HG03378 (cell line): ENCODE data around the gene USP17L10.
"Not testable (repeated sequence)": the region's sequence is repeated elsewhere in the genome, so short reads cannot be mapped to it uniquely, and the experiment has no call there.

Source experiments
- ATAC-seq: cut with Tn5 transposase; IDR thresholded peaks from one replicate; pipeline ENCODE4 v1.9.1; 2021; ENCODE audit warnings: mild to moderate bottlenecking, moderate library complexity; ENCODE audit not compliant: unreplicated experiment

The USP17L10 gene

DNA sequence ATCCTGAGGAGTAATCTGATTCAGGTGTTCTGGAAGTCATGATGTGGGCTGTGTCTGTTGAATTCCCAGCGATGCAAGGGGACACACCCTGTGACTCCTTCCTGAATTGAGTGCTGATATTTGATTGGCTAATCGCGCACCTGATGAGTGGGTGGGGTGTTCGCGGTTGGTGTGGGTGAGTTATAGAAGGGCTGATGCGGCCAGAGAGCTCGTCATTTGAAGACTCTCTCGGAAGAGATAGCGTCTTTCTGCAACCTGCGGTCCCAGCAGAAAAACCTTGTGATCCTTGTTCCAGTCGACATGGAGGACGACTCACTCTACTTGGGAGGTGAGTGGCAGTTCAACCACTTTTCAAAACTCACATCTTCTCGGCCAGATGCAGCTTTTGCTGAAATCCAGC lies at the start of gene USP17L10:
USP17L10 (plus strand) TSS at position 301 of the 400 bp plus-strand sequence; CDS start at position 301, 0 bp downstream.
- not testable (repeated sequence) for ATAC-seq

DNA sequence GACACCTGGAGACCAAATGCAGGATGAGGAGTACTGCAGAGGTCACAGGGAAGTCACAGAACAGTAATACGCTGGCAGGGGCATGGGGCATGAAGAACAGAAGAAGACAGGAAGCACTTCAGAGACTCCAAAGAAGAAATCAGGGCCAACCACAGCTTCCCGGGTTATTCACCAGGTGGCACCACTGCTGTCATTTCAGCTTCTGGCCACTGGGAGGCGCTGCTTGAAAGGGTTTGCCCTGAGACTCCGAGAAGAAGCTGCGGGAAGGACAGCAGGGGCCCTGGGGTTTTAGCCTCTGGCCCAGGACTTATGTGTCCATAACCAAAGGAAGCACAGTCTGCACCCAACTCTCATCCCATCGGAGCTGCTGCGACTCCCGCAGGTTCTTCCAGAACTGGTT lies 44.5 kb upstream of the USP17L10 start:
- not testable (repeated sequence) for ATAC-seq

DNA sequence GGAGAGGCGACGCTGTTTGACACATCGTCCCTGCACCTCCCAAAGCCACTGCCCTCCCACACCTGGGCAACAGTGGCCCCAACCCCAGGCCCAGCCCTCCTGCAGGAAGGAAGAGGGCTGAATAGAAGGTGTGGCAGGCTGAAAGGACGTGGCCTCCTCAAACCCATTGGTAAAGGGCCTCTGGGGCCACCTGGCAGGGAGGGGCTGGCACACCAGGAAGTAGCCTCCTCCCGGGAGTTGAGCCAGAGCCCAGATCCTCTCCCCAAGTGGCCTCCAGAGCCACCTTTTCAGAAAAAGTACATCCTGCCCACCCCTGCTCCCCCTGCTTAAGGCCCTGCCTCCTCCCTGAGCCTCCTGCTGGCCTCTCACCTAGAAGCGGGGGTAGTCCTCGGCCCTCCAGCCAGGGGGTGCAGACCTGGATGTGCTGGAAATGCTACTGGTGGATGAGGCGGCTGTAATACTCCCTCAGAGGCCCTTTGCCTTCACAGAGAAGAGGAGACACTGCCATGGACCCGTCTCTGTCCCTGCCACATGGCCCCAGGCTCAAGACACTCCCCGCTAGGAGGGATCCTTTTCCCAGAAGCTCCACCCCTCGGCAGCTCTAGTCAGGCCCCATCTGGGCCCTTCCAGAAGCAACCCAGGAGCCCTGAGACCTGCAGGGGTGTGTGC lies 40.5 kb upstream of the USP17L10 start, which contains the start of gene FAM90A26:
FAM90A26 (plus strand) TSS at position 619 of the 669 bp plus-strand sequence. CDS start 2,764 bp downstream, outside the sequence.
- not testable (repeated sequence) for ATAC-seq

DNA sequence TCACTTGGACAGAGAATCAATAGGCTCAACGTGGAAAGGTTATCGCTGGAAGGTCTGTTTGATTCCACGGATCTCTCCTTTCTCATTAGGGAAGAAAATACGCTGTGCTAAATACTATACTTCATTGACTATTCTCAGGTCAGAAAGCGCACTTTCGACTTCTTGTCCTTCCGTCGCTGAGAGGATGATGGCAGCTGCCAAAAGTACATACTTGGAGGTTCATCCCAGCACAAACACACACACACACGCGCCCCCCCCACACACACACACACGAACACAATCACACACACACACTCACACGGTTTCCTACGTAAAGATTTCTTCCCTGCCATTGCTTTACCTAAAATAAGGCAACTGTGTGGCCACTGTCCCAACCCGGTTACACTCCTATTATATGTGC lies 4.2 kb downstream of the USP17L10 start:
- not testable (repeated sequence) for ATAC-seq

- ATAC-seq: not testable (repeated sequence)
Measured at GRCh38 chr4:9215105-9215504, 4.6 kb downstream of the USP17L10 start, which contains the start of gene USP17L11. TSS of gene USP17L11 (plus strand) at chr4:9215405. CDS start at chr4:9215405, 0 bp downstream.

- ATAC-seq: not testable (repeated sequence)
Measured at GRCh38 chr4:9219852-9220251, 9.4 kb downstream of the USP17L10 start, which contains the start of gene USP17L12. TSS of gene USP17L12 (plus strand) at chr4:9220152. CDS start at chr4:9220152, 0 bp downstream.

GRCh38 chr4:9224596-9224995 lies 14.1 kb downstream of the USP17L10 start, which contains the start of gene USP17L13:
TSS of gene USP17L13 (plus strand) at chr4:9224896. CDS start at chr4:9224896, 0 bp downstream.
- not testable (repeated sequence) for ATAC-seq

GRCh38 chr4:9230249-9230648 lies 19.8 kb downstream of the USP17L10 start:
- not testable (repeated sequence) for ATAC-seq

GRCh38 chr4:9234085-9234484 lies 23.6 kb downstream of the USP17L10 start, which contains the start of gene USP17L15:
TSS of gene USP17L15 (plus strand) at chr4:9234385. CDS start at chr4:9234385, 0 bp downstream.
- not testable (repeated sequence) for ATAC-seq

- ATAC-seq: not testable (repeated sequence)
Measured at GRCh38 chr4:9238461-9238860, 28.0 kb downstream of the USP17L10 start.

DNA sequence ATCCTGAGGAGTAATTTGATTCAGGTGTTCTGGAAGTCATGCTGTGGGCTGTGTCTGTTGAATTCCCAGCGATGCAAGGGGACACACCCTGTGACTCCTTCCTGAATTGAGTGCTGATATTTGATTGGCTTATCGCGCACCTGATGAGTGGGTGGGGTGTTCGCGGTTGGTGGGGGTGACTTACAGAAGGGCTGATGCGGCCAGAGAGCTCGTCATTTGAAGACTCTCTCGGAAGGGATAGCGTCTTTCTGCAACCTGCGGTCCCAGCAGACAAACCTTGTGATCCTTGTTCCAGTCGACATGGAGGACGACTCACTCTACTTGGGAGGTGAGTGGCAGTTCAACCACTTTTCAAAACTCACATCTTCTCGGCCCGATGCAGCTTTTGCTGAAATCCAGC lies 33.1 kb downstream of the USP17L10 start, which contains the start of gene USP17L17:
USP17L17 (plus strand) TSS at position 301 of the 400 bp plus-strand sequence; CDS start at position 301, 0 bp downstream.
- ATAC-seq: not testable (repeated sequence)

GRCh38 chr4:9247953-9248680 lies 37.7 kb downstream of the USP17L10 start, which contains the start of gene USP17L18:
TSS of gene USP17L18 (plus strand) at chr4:9248630. CDS start at chr4:9248630, 0 bp downstream.
- not testable (repeated sequence) for ATAC-seq

GRCh38 chr4:9253078-9253477 lies 42.6 kb downstream of the USP17L10 start, which contains the start of gene USP17L19:
TSS of gene USP17L19 (plus strand) at chr4:9253378. CDS start at chr4:9253378, 0 bp downstream.
- ATAC-seq: not testable (repeated sequence)

DNA sequence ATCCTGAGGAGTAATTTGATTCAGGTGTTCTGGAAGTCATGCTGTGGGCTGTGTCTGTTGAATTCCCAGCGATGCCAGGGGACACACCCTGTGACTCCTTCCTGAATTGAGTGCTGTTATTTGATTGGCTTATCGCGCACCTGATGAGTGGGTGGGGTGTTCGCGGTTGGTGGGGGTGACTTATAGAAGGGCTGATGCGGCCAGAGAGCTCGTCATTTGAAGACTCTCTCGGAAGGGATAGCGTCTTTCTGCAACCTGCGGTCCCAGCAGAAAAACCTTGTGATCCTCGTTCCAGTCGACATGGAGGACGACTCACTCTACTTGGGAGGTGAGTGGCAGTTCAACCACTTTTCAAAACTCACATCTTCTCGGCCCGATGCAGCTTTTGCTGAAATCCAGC lies 47.4 kb downstream of the USP17L10 start, which contains the start of gene USP17L20:
USP17L20 (plus strand) TSS at position 301 of the 400 bp plus-strand sequence; CDS start at position 301, 0 bp downstream.
- not testable (repeated sequence) for ATAC-seq
